Motor neuron (in vitro differentiated cells): ENCODE data around the gene IL17RD. TPM values are rescaled to one million over a fixed set of nuclear protein-coding genes. Genes with fewer than 3 reads are reported as not detected.

Experiments used
- ATAC-seq, 8 experiments: fragments of 200-7000 bp; cut with Tn5 transposase; replicated peaks in 6 of 8; 2 replicates each; pipeline ENCODE4 v1.8.0; 2021; ENCODE audit warnings: mild to moderate bottlenecking in 8 of 8, moderate library complexity in 8 of 8
- H3K27ac ChIP-seq, 2 donors: fragments of 250-450 bp; sonication (Bioruptor Pico); 2 replicates each; pipeline ENCODE4 v1.9.0; 2021; ENCODE audit warnings: antibody characterized with exemption in 2 of 2, mild to moderate bottlenecking in 2 of 2, moderate library complexity in 1 of 2
- H3K4me1 ChIP-seq, 2 donors: fragments of 250-450 bp; sonication (Bioruptor Pico); replicated peaks in 1 of 2; 2 replicates each; pipeline ENCODE4 v1.6.1; 2021; ENCODE audit warnings: antibody characterized with exemption in 2 of 2, mild to moderate bottlenecking in 2 of 2, moderate library complexity in 1 of 2
- H3K4me3 ChIP-seq, 5 donors: fragments of 250-450 bp; sonication (Bioruptor Pico); 2 replicates each; pipeline ENCODE4 v1.9.0; 2021; ENCODE audit warnings: antibody characterized with exemption in 5 of 5, mild to moderate bottlenecking in 5 of 5, moderate library complexity in 4 of 5
- WGBS, 10 experiments: fragments of 450-650 bp; shearing (Covaris generic); methylation state at CpG; one replicate each; pipeline ENCODE4 v1.0.0; 2022; 5-methylcytosine and 5-hydroxymethylcytosine counted together
- in situ Hi-C, 9 experiments: fragments of 400-800 bp; cut with MboI; loops; one replicate each; pipeline ENCODE4 v1.15.0; 2021; ENCODE audit warnings: low sequenced_read_pairs in 9 of 9, low pct_unique_long_range_greater_than_20kb in 2 of 9; ENCODE audit not compliant: unreplicated experiment in 9 of 9
- total RNA-seq, 8 experiments: library from RNA; unstranded; fragments of 300-600 nt; gene quantifications; 2 replicates each; pipeline versions ENCODE4 v1.2.3 to v1.2.4, GENCODE V29; 2022

Gene IL17RD
- total RNA-seq, 8 experiments from 2014 or later: 6.7 to 13.7 (median 9.8) TPM

DNA sequence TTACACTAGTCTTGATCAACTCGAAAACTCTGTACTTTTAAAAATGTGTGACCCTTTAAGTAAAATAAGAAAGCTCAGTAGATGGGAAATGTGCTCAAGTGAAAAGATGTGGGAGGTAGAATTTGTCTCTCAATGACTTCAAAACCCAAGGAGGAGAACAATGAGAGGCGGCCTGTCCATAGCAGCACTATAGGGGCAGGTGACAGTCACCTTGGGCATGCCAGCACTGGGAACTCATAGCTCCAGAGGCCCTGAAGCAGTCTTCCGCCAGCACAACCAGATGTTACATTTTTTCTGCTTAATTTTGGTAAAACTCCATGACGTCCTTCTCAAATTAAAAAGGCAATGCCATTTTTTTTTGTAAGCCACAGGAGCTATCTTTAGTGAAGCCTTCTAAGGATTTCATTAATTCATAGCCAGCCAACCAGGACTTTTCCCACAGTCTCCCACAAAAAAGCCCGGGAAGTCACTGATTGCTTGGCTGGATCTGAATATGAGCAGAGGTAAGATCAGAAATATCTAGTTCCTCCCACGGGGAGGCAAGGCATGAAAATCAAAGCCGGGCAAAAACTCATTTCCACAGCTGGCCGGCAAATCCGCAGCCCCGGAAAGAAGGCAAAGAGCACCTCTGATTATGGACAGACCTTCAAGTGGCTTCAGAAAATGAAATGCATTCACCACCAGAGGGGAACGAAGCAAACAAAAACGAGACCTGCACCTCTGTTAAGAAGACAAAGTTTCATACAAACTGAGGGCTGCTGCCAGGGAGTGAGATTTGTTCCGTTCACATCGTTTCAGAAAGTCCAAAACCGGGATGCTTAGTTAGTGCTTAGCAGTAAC, 10.5 kb downstream of the IL17RD start:
- H3K4me3 ChIP-seq: no peak overlapping the region
- WGBS, 10 experiments: 35 to 100% (median 69%) methylated on average over 1 to 13 of the region's 15 CpGs
- ATAC-seq: no peak
- no peak overlapping the region for H3K27ac ChIP-seq
- in situ Hi-C loops: loop anchor here in 1 of 9 experiments (5.0 kb wide), 1 partner anchor 32 kb away; no protein-coding TSS in a partner anchor
- H3K4me1 ChIP-seq: peaks cover 31 to 54% of the 10 kb centered on the region in 2 donors

DNA sequence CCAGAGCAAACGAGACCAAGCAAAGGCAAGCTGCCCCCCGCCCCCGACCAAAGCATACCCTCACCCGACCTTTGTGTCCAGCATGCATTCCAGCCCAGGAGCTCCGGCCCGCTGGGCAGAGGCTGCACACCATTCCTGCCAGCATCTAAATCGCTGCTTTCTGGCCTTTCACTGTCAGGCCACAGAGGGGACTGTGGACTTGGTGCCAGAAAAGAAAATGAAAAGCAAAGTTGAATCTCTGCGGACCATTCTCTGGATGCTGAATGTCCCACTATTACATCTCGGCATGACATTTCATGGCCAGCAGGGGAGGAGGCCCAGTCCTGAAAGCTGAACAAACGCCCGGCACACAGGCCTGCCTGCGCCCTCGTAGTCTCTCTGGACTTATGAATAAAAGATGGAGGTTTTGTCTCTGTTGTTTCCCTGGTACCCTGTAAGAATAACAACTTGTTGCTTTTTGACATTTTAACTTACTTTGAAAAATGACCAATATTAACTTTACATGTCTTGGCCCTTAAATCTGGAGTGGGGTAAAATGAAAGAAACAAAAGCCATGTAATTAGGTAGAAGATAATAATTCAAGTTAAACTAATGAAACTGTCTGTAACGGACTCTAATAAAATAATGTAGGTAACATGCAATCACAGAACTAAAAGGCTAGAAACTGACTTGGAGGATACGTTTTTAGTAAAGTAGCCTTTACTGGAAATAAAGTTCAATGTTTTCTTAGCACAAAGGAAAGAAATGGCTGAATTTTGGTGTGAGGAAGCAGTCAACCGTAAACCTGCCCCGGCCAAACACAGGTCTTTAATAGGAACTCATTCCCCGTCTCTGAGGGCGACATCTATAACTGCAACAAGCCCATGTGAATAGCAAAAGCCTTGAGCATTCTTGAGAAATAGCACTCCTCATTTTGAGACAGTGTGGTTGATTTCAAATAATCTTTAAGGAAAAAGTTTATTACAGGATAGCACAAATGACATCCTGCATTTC, 12.7 kb downstream of the IL17RD start:
- Histone ChIP-seq H3K4me3 (peak overlapping the region in 4 of 5 donors; percentile 5 to 20 (median 14)), H3K4me1 (peaks cover 22 to 35% of the 10 kb centered on the region in 2 donors), H3K27ac (peak overlapping the region; percentile 4 to 51)
- in situ Hi-C loops: no loop called here
- WGBS, 10 experiments: 0 to 87% (median 28%) methylated on average over 1 to 16 of the region's 19 CpGs
- ATAC-seq: peak in 6 of 8 experiments; percentile 41 to 95 (median 92)

- in situ Hi-C loops: no loop called here
- Histone ChIP-seq H3K4me1 (peaks cover 19 to 32% of the 10 kb centered on the region in 2 donors), H3K4me3 (peak overlapping the region in 2 of 5 donors; percentile 14 to 20), H3K27ac (peak overlapping the region; percentile 4 to 51)
- peak in 5 of 8 experiments; percentile 38 to 58 (median 44) for ATAC-seq
- 20 to 100% (median 60%) methylated on average over 1 to 3 of the region's 3 CpGs; no CpG with 5 or more reads in 4 of the 10 experiments for WGBS, 10 experiments
These were observed 13.4 kb downstream of the IL17RD start for GRCh38 chr3:57151749-57152148.

DNA sequence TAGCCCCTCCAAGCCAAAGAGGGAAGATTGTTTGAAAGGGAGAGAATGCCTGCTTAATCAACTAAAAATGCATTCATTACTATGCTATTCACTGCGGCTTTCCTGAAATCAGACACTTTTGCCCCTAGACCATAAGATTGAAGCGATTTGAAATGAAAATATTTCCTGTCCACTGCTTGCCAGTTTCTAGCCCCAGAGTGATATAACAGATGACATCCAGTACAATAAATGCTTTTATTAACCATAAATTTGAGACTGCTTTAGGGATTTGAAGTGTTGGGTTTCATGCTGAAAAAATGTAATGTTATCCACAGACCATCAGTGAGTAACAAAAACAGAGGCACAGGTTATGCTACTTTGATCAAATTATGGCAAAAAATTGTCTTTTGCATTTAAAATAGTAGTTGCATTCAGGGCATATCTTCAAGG, 14.1 kb downstream of the IL17RD start:
- WGBS, 10 experiments: 6 to 100% (median 67%) methylated on average over 1 to 2 of the region's 2 CpGs; no CpG with 5 or more reads in 1 of the 10 experiments
- no peak overlapping the region for H3K4me3 ChIP-seq
- peaks cover 19 to 32% of the 10 kb centered on the region in 2 donors for H3K4me1 ChIP-seq
- in situ Hi-C loops: no loop called here
- no peak overlapping the region for H3K27ac ChIP-seq
- ATAC-seq: no peak

- Histone ChIP-seq H3K4me3 (no peak overlapping the region), H3K4me1 (peaks cover 22 to 32% of the 10 kb centered on the region in 2 donors), H3K27ac (no peak overlapping the region)
- 0 to 94% (median 74%) methylated on average over 1 to 3 of the region's 7 CpGs; no CpG with 5 or more reads in 2 of the 10 experiments for WGBS, 10 experiments
- ATAC-seq: peak in 1 of 8 experiments; percentile 41
- in situ Hi-C loops: no loop called here
These were observed 15.0 kb downstream of the IL17RD start for GRCh38 chr3:57150113-57150581.

DNA sequence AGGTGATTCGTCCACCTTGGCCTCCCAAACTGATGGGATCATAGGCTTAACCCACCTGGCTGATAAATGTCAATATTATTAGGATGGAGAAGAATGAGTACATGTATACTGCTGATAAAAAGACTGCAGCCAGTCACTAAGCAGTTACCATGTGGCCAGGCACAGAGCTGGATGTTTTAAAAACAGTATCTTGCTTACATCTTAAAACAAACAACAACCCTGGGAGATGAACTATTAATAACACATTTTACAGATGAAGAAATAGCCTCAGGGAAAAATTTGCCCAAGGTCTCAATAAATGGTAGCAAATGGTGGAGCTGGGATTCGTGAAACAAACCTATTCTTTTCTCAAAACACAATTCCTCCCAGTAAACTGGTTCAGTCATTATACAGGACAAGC, 18.1 kb downstream of the IL17RD start:
- Histone ChIP-seq H3K27ac (no peak overlapping the region), H3K4me1 (peaks cover 18 to 26% of the 10 kb centered on the region in 2 donors), H3K4me3 (no peak overlapping the region)
- in situ Hi-C loops: no loop called here
- no peak for ATAC-seq
- 27 to 100% (median 81%) methylated on average over 1 to 2 of the region's 2 CpGs for WGBS, 10 experiments

DNA sequence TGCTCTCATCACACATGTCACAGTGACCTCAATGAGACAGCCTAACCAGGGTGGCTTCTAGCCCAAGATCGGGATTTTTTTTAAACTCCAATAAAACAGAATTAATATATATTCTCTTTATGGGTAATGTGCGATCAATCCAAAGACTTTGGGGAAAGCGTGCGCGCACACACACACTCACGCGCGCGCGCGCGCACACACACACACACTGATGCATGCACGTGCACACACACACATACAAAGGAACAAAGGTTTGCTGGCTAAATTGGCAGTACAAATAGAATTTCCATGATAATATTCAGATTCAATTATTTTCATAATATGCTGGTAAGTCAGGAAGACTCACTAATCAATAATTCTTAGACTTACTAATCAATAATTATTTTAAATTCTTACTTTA, 19.3 kb downstream of the IL17RD start:
- in situ Hi-C loops: no loop called here
- peaks cover 6 to 14% of the 10 kb centered on the region in 2 donors for H3K4me1 ChIP-seq
- no peak overlapping the region for H3K27ac ChIP-seq
- H3K4me3 ChIP-seq: no peak overlapping the region
- ATAC-seq: no peak
- 85 to 100% (median 94%) methylated on average over 5 to 13 of the region's 13 CpGs; no CpG with 5 or more reads in 1 of the 10 experiments for WGBS, 10 experiments

GRCh38 chr3:57144952-57145351, 20.2 kb downstream of the IL17RD start:
- H3K27ac ChIP-seq: no peak overlapping the region

DNA sequence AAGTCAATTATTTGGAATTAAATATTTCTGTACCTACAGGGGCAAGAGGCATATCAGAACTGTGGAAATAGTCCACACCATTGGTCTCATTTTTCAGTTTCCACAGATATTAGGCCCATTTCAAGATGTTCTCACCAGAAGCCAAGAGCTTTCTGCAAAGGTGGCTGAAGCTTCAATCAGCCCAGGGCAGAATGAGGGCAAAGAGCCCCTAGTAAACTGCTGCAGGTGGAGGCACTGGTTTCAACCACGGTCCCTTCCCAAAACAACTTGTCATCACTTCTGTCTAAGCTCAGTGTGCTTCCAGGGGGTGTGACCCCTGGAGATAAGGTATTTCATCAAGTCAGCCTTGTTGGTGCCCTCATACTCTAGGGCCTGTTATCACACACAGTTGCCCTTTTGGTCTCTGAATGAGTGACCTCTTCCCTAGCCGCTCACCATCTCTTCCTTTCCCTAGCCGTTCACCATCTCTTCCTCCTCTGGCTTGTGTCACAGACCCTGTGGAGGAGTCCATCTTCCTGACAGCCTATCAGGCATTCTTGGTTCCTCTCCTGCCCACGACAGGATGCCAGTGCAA, 21.2 kb downstream of the IL17RD start:
- 60 to 100% (median 98%) methylated on average over 1 to 3 of the region's 4 CpGs; no CpG with 5 or more reads in 2 of the 10 experiments for WGBS, 10 experiments
- in situ Hi-C loops: no loop called here
- Histone ChIP-seq H3K4me1 (peaks cover 3 to 11% of the 10 kb centered on the region in 2 donors), H3K27ac (no peak overlapping the region), H3K4me3 (no peak overlapping the region)
- ATAC-seq: no peak

More at GRCh38 chr3:57144952-57145351, 20.2 kb downstream of the IL17RD start:
- peak in 2 of 8 experiments; percentile 26 to 66 for ATAC-seq
- in situ Hi-C loops: no loop called here
- 0 to 67% (median 25%) methylated on average over 1 to 2 of the region's 3 CpGs; no CpG with 5 or more reads in 3 of the 10 experiments for WGBS, 10 experiments
- peaks cover 3 to 11% of the 10 kb centered on the region in 2 donors for H3K4me1 ChIP-seq
- H3K4me3 ChIP-seq: no peak overlapping the region

- Histone ChIP-seq H3K4me3 (no peak overlapping the region), H3K27ac (no peak overlapping the region), H3K4me1 (peaks cover 3 to 11% of the 10 kb centered on the region in 2 donors)
- no peak for ATAC-seq
- in situ Hi-C loops: no loop called here
- WGBS, 10 experiments: 80 to 90% (median 83%) methylated on average over 1 to 4 of the region's 11 CpGs; no CpG with 5 or more reads in 5 of the 10 experiments
These were observed 22.8 kb downstream of the IL17RD start for GRCh38 chr3:57142411-57142723.

DNA sequence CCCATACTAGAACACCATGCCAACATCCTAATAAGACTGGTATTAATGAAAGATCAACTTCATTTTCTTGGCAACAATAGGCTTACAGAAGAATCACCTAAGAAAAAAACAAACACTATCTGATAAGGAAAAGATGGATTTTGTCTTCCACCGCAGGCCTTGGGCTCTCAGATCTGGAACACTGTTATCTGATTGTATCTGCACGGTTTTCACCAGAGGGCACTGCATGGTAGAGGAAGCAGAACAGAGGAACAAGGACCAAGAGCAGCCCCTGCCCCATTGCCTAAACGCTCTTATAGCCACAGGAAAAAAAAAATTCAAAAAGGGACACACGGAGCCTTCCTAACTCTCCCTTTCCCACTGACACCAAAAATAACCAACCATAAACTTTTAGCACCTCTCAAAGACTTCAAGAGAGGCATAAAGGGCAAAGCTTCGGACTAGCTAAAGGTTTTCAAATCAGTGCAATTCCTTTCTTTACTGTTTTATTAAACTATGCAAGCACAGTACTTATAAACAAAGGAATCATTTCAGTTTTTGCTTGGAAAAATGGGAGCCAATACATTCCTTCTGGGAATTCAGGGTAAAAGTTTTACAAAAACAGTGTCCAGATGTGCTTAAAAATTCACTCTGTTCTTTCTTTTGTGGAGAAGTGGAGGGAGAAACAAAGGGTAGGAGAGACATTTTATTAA, 23.3 kb downstream of the IL17RD start:
- no peak overlapping the region for H3K4me3 ChIP-seq
- no peak for ATAC-seq
- peaks cover 3 to 11% of the 10 kb centered on the region in 2 donors for H3K4me1 ChIP-seq
- in situ Hi-C loops: no loop called here
- H3K27ac ChIP-seq: no peak overlapping the region
- WGBS, 10 experiments: 37 to 80% (median 58%) methylated on average over 2 to 5 of the region's 5 CpGs; no CpG with 5 or more reads in 2 of the 10 experiments

- WGBS, 10 experiments: 75 to 100% (median 98%) methylated on average over 1 to 4 of the region's 5 CpGs; no CpG with 5 or more reads in 4 of the 10 experiments
- no peak for ATAC-seq
- Histone ChIP-seq H3K4me3 (no peak overlapping the region), H3K4me1 (peaks cover 3 to 11% of the 10 kb centered on the region in 2 donors), H3K27ac (no peak overlapping the region)
- in situ Hi-C loops: no loop called here
These were observed 24.3 kb downstream of the IL17RD start for GRCh38 chr3:57140894-57141293.
